ENCODE results near the gene IPMK.

IPMK gene

GRCh38 chr10:58150290-58150689 is 117.4 kb downstream of the IPMK start:
- DNase-seq: no peak

- DNase-seq: no peak
These were observed 123.8 kb downstream of the IPMK start for GRCh38 chr10:58143944-58144343.
